ENCODE results near the gene NDUFB8.
"Not testable (repeated sequence)": the region's sequence is repeated elsewhere in the genome, so short reads cannot be mapped to it uniquely, and the experiment has no call there.

The NDUFB8 gene

DNA sequence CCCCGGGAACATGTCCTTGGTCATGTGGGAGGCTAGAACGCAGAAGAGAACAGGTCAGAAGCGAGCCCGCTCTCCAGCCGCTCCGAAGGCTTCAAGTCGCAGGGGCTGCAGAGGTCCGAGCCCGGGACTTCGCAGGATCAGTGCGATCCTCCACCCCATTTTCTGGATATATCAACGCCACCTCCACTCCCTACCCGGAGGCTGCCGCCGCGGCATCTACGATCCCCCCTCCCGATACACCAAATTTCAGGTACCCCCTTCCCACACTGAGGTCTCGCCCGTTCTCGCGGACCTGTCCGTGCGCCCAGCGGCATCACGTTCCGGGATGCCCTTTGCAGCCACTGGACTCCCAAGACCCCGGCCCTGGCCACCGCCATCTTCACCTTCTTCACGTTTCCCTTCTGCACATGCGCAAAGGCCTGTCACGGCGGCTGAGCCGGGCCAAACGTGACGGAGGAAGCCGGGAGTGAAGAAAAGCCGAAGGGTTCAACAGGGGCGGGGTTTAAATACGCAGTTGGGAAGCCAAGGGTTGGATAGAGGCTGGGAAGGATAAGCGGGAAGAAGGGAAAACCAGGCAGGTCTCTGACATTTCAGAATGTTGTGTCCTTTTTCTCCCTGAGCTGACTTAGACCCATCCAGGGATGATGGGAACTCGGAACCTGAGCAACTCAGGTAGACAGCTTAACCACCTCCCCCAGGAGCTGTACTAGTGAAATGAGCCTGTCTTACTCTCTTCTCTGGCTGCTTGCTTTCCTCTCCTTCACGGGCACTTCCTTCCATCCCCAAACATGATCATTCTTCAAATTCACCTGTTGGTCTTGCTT, at the start of gene NDUFB8:
TSS of gene NDUFB8 (minus strand) at position 397 of the 824 bp plus-strand sequence. CDS start at position 377, 20 bp downstream.
- peak; percentile 63 to 84 (median 71) for DNase-seq (ENCODE audit: low read depth in 2 of 3, low spot score in 2 of 3)

DNA sequence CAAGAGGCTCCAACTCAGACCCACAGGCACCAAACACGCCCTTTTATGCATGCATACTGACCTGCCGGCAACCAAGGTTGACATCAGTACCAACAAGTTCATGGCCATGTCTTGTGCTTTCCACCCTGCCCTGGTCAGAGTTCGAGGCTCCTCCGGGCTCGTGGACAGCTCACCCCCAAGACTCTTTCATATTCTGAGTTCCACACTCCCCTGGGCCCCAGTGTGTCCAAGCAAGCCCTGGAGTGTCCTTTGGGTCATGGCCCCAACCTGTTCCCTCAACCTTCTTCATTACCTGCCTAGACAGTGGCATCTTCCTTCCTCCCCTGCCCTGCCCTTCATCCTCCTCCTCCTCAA, 46.6 kb upstream of the NDUFB8 start:
- no peak for DNase-seq (ENCODE audit: low read depth in 2 of 3, low spot score in 2 of 3)

DNA sequence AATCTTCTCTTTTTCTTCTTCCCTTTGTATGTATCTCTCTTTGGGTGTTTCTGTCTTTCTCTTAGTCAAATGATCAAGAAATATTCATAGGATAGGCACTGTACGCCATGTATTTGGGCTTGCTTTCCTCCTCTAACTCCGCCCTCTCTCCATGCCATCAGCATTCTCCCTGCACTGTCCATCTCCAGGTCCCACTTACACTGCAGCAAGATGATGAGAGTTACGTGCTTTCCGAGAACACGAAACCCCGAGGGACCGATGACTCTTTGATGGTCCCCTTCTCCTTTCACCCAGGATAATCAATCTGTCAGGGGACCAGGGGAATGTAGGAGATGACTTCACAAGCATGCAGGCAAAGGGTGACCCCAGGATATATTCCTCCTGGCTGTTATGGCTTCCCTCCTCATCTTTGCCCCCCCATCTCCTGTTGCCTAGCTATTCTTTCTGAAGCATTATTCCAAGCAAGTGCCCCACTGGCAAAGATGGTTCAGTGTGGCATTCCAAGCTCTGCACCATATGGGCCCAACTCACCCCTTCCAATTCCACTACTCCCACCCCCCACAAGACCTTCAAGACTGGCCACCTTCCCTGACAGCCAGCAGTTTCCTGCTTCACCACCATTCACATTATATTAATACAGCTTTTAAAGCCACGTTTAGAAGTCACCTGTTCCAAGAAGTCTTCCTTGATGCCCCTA, 46.1 kb upstream of the NDUFB8 start:
- DNase-seq (ENCODE audit: low read depth in 2 of 3, low spot score in 2 of 3), result no peak

DNA sequence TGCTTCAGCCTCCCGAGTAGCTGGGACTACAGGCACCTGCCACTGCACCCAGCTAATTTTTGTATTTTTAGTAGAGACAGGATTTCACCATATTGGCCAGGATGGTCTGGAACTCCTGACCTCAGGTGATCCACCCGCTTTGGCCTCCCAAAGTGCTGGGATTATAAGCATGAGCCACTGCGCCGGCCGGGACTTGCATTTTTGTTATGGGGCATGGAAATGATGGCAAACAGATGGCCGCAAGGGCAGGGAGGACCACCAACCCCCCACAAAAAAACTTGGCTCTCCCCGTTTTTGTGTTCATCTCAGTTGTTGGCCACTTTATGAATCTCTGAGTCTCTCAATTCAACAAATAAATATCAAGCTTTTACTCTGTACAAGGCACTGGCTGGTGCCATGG, 45.5 kb upstream of the NDUFB8 start:
- not testable (repeated sequence) for DNase-seq (ENCODE audit: low read depth in 2 of 3, low spot score in 2 of 3)

DNA sequence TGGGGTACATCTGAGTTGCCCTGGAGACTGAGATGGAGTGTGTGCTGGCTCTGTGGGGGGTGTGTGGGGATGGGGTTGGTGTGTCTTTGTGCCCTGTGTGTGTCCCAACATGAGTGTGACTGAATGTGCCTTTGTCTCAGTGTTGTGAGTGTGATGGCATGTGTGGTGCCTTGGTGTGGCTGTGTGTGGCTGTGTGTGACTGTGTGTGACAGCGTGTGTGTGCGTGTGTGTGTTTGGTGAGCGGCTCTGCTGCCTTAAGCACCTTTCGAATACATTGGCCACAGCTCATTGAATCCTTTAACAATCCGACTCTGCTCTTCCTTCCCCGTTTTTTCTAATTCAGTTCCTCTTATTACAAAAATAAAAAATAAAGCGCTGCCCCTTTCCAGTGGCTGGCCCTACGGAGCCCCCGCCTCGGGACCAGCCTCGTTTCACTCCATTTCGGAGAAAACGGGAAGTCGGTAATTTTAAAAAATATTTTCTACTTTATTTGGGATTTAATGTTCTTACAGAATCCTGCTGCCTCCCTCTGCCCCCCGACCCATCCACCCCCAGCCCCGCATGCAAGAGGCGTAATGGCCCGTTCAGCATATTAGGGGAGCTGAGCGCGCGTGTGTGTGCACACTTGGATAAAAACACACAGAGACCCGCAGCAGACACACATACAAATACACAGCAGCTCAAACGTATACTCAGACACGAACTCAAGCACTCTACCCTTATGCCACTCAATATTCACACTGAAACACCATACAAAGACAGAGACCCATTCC, 41.6 kb upstream of the NDUFB8 start:
- DNase-seq (ENCODE audit: low read depth in 2 of 3, low spot score in 2 of 3), result no peak

DNA sequence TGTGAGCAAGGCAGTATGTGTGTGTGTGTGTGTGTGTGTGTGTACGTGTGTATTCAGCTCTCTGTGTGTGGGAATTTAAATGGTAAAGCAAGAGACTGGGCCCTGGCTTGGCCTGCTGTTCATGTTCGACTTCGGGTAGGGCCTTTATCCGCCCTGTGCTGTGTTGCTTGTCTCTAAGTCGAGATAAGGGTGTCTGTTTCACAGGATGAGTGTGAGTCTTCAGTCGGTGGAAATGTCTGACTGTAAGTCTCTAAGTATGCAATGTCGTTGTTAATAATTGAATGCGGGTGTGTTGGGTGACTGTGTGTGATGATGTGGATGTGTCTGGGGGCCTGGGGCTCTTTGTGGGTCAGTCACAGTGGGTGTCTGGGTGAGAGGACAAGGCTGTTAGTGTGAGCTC, 40.8 kb upstream of the NDUFB8 start:
- DNase-seq (ENCODE audit: low read depth in 2 of 3, low spot score in 2 of 3), result no peak

DNA sequence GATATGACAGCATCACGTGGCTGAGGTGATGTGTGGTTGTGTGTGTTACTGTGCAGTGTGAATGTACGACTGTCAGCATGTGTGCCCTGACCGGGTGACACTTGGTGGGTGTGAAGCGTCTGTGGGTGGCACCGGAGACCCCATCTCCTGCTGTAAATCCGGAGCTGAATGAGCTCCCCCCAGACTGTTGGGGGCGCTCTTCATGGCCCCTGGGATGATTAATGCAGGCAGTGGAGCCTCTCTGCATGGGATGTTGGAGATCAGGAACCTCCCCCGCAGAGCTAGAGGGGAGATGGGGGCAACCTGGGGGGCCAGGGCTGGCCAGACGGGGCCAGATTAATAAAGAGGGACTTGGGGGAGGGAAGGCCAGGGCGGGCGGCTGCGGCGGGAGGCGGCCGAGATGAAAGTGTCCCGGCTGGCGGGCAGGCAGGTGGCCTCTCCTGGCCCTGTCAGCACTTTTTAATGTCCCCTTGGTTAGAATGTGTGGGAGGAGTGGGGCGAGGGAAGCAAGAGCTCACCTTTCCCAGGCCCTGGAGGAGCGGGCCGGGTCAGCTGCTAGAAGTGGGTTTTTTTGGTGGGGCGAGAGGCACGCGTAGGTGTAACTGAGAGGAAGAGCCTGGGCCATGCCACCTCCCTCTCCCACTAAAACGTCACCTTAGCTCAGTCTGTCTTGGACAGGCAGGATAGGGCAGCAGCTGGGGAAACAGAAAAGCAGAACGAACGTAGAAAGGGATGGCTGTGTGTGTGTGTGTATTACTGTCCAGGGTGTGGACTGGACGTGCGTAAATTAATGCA, 40.2 kb upstream of the NDUFB8 start:
- DNase-seq (ENCODE audit: low read depth in 2 of 3, low spot score in 2 of 3), result no peak

DNA sequence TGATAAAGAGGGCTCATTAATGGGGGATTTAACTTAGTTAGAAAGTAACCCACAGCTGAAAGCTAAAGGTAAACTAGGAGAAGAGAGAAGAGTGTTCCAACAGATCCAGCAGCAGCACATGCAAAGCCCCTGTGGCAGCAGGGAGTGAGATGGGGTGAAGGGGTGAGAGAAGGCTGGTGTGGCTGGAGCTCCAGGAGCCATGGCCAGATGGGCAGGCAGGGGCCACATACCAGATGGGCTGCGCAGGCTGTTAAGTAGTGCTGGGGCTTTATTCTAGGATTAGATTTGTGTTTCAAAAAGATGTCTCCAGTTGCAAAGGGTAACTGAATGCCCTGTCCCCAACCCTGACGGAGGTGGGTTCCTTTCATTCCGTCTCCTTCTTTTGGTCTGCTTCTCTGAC, 39.2 kb upstream of the NDUFB8 start:
- no peak for DNase-seq (ENCODE audit: low read depth in 2 of 3, low spot score in 2 of 3)

DNA sequence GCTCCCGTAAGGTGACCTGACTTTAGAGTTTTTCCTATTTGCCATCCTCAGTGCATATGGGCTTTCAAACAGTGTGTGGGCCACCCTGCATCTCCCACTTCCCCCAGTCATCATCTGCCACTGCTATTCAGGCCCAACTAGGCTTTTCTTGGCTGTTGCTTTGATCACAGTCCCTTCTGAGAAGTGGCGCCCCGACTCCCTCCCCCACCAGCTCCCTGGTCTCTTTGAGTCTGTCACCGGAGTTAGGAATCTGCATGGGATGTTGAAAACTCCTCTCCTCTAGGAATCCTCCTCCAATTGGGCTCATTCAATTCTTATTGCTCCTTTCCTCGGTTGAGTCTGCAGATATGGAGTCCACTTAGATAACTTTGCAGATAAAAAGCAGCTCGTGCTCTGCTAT, 38.2 kb upstream of the NDUFB8 start:
- DNase-seq (ENCODE audit: low read depth in 2 of 3, low spot score in 2 of 3), result no peak

DNA sequence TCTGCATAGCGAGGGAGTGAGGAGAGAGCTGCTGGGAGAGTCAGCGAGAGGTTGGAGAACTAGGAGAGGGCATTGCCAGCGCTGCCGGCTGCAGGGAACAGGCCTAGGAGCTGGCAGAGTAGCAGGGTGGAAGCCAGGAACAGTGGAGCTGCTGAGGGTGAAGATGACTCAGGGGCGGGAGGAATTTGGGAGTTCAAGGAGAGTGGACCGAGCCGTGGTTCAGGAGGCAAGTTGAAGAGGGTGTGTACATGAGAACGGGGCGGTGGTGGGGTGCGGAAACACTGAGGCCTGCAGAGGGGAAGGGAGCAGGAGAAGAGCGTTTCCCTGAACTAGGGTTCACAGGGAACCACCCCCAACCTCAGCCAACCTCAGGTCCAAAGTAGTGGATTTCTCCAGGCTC, 37.6 kb upstream of the NDUFB8 start:
- no peak for DNase-seq (ENCODE audit: low read depth in 2 of 3, low spot score in 2 of 3)

DNA sequence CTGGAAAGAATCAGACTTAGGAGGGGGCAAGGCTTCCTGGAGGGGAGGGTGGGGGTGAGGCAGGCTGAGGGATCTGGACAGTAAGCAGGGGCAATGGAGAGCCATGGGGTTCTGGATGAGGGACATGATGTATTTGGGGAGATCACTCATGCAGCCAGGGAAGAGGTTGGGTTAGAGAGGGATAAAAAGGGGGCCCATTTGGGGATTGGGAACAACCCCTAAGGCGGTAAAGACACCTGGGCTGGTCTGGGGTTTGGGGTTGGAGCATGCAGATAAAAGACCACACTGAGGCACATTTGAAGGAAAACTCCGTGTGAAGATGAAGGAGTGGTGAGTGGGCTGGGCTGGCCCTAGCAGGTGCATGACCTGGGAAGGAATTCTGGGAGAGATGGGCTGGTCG, 36.9 kb upstream of the NDUFB8 start:
- no peak for DNase-seq (ENCODE audit: low read depth in 2 of 3, low spot score in 2 of 3)

DNA sequence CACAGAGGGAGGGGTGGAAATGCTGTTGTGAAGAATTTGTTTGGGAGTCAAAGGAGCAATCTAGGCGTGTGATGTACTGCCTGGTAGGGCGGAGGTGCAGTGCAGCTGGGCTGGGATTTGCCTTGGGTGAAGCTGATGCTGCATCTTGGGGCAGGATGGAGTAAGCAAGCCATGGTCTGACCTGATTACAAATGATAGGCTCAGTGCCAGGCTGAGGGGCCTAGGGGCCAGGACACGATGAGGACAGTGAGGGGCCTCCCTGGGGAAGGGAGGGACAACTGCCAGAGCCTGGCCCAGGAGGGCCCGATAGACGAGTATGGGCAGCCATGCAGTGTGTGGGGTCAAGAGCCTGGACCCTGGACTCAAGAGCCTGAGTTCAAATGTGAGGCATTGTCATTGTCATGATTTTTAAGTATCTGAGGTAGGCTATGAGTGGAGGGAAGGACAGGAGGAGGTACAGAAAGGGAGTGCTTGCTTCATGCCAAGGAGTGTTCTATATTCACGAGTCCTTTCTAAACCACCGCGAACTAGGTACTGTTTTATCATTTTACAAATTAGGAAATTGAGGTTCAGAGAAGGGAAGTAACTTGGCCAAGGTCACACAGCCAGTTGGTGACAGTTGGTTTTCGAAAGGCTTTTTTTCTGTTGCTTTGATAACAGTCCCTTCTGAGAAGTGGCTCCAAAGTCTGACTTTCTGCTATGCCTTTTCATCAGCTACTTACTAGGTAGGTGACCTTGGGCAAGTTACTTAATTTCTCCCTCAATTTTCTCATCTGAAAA, 35.7 kb upstream of the NDUFB8 start:
- DNase-seq (ENCODE audit: low read depth in 2 of 3, low spot score in 2 of 3), result no peak

DNA sequence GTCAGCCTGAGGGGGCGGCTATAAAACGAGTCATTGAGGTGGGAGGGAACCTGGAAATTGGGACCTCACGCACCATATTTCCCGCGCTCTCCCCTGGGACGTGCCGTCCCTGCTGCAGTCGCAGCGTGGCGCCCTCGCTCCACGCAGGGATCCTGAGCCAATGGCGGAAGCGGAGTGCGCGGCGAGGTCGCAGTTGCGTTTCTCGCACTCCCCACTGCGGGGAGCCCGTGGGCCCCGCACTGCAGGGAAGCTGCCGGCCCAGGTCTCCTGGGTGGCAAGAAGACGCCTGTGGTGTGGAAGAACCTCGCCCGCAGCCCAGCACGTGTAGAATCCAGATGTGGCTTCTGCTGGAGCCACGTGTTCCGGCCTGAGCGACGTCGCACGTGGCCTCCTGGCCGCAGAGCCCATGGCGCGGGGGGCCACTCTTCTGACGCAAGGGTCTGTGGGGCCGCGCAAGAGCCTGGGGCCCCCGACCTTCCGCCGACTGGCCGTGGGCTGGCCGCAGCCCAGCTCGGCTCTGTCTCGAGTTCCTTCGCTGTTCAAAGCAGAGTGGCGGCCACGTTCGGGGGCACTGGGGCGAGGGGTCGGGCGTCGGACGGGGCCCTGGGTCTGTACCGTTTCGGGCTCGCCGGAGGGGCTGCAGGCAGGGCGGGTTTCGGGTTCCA, 32.5 kb upstream of the NDUFB8 start:
- peak; percentile 40 to 57 (median 50) for DNase-seq (ENCODE audit: low read depth in 2 of 3, low spot score in 2 of 3)

DNA sequence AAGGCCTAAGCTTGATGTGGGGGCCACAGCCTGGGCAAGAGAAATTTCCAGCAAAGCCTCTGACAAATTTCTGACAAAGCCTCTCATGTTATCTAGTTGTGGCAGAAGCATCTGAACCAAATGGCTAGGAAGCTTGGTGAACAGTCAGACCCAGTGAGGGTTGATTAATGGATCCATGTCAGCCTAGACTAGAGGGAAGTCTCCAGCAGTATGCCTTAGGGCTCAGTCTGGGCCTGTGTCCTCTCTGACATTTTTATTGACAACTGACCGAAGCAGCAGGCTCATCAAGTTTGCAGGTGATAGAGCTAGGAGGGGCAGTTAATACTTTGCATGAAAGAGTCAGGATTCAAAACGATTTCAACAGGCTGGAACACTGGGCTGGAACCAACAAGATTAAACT, 31.3 kb upstream of the NDUFB8 start:
- DNase-seq (ENCODE audit: low read depth in 2 of 3, low spot score in 2 of 3), result no peak

DNA sequence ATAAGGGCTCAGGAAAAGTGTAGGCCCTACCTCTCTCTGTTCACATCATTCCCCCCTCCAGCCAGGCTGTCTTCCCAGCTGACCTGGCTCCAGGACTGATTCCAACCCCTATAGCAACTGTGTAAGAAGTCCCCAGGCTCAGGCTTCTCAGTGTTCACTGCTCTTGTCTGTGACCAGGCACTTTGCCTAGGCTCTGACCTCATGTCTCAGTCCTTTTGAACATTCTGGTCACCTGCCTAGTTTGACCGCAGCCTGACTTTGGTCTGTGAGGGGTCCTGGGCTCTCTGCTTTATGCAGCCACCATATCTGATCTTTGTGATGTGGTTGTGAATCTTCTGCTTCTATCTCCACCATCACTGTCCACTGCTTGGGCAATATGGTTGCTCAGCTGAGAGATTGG, 30.6 kb upstream of the NDUFB8 start:
- DNase-seq (ENCODE audit: low read depth in 2 of 3, low spot score in 2 of 3), result no peak

DNA sequence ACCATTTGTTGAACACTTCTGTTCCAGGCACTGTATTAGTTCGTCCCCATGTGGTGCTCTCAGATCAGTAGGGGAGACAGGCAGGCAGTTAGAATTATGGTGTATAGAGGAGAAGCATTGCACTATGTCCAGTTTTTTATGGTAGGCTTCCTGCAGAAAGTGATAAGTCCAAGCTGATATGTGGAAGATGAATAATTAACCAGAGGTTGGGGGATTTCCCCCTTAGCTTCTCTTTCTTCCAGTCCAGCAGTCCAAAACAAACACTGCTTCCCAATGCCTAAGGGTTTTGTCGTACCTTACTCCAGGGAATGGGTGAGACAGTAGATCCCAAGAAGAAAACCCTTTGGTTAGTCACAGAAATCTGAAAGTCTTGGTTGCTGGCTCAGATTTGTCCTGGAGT, 25.2 kb upstream of the NDUFB8 start:
- no peak for DNase-seq (ENCODE audit: low read depth in 2 of 3, low spot score in 2 of 3)

DNA sequence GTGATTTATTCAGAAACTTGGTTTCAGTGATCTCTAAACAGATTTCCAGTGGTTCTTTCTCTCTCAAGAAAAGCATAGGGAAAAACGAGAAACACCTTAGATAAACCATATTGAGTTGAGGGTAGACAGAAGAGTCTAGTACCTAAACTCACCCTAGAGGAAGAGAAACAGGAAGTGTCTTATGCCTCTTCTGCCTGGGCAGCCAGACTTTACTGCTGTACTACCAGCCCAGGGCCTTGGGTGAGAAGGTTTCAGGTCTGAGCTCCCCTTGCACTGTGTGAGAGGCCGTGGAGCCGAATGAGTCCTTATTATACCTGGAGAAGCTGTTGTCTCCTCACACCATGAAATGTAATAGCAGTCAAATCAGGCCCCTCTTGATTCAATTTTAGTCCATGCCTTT, 24.3 kb upstream of the NDUFB8 start:
- DNase-seq (ENCODE audit: low read depth in 2 of 3, low spot score in 2 of 3), result no peak

DNA sequence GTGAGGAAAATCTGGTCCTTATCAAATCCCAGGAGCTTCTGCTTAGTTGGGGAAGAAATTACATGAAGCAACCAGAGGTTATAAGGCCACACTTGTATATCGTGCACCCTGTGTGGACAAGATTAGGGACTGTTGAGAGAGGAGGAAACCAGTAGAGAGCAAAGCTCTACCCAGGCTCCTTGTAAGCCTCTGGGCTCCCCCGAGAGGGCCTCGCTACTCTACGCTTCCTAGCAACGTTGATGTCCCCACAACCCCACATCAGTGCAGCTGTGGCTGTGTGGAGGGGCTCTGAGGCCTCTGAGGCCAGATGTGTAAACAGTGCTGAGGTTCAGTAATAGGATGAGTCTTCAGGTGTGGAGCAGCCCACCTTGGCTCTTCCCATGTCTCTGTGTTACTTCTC, 22.1 kb upstream of the NDUFB8 start:
- no peak for DNase-seq (ENCODE audit: low read depth in 2 of 3, low spot score in 2 of 3)

DNA sequence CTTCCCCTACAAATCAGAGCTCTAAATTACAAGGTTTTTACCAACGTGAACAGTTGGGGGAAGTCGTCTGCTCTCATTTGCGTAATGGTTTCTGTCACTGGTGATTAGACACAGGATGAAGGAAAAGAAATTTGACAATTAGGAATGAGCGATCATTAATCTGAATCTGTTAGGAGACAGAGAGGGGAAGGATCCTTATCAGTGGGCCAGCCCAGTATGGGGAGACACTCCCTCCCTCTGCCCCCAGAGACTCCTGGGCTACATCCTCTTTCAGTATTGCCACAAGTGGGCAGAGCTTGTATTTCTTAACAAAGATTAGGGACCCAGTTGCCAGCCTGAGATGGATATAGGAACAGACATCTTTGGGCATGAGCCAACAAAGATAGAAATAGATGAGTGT, 21.5 kb upstream of the NDUFB8 start:
- DNase-seq (ENCODE audit: low read depth in 2 of 3, low spot score in 2 of 3), result no peak

DNA sequence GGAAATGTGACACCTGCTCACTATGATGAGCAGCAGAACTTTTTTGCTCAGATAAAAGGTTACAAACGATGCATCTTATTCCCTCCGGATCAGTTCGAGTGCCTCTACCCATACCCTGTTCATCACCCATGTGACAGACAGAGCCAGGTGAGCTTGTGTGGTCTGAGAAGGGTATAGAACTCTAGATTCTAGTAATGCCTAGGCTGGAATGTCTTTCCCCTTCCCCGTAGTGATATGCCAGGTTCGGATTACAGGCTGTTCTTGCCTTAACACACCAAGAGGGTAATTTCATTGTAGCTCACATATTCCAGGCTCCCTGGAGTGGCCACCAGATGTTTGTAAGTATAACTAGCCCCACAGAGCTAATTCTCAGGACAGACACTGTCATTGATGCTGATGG, 15.3 kb upstream of the NDUFB8 start:
- DNase-seq (ENCODE audit: low read depth in 2 of 3, low spot score in 2 of 3), result no peak

Measured in activated CD8-positive, alpha-beta memory T cell treated with anti-CD3 and anti-CD28 coated beads for 48 hours (primary cell).